GM18520 (cell line): ENCODE measurements around the gene DAGLB.

Source experiments
- ATAC-seq: cut with Tn5 transposase; IDR thresholded peaks from one replicate; pipeline ENCODE4 v1.9.1; 2021; ENCODE audit not compliant: unreplicated experiment

The DAGLB gene

GRCh38 chr7:6432781-6433180 lies 15.0 kb downstream of the DAGLB start:
- no peak for ATAC-seq

- ATAC-seq, result no peak
Observed at GRCh38 chr7:6430974-6431373, 16.8 kb downstream of the DAGLB start.

- no peak for ATAC-seq
Observed at GRCh38 chr7:6430271-6430940, 17.3 kb downstream of the DAGLB start.

- no peak for ATAC-seq
Observed at GRCh38 chr7:6425948-6426347, 21.8 kb downstream of the DAGLB start.

GRCh38 chr7:6423942-6424701 lies 23.6 kb downstream of the DAGLB start:
- ATAC-seq, result no peak

GRCh38 chr7:6422926-6423632 lies 24.7 kb downstream of the DAGLB start:
- no peak for ATAC-seq

GRCh38 chr7:6422095-6422494 lies 25.7 kb downstream of the DAGLB start:
- no peak for ATAC-seq

GRCh38 chr7:6420680-6421079 lies 27.1 kb downstream of the DAGLB start:
- ATAC-seq, result no peak

GRCh38 chr7:6419310-6419773 lies 28.4 kb downstream of the DAGLB start:
- no peak for ATAC-seq

- ATAC-seq, result no peak
Observed at GRCh38 chr7:6417408-6417807, 30.3 kb downstream of the DAGLB start.

GRCh38 chr7:6416516-6417145 lies 31.1 kb downstream of the DAGLB start:
- ATAC-seq, result no peak

GRCh38 chr7:6413637-6414036 lies 34.1 kb downstream of the DAGLB start:
- no peak for ATAC-seq

- no peak for ATAC-seq
Observed at GRCh38 chr7:6409944-6410693, 37.6 kb downstream of the DAGLB start.

GRCh38 chr7:6409091-6409490 lies 38.7 kb downstream of the DAGLB start:
- no peak for ATAC-seq

- ATAC-seq, result no peak
Observed at GRCh38 chr7:6407434-6407833, 40.3 kb downstream of the DAGLB start.

- ATAC-seq, result no peak
Observed at GRCh38 chr7:6406121-6406520, 41.6 kb downstream of the DAGLB start.

GRCh38 chr7:6403907-6404306 lies 43.8 kb downstream of the DAGLB start:
- no peak for ATAC-seq

GRCh38 chr7:6402741-6403140 lies 45.0 kb downstream of the DAGLB start:
- ATAC-seq, result no peak

- no peak for ATAC-seq
Observed at GRCh38 chr7:6402041-6402440, 45.7 kb downstream of the DAGLB start.

- ATAC-seq, result no peak
Observed at GRCh38 chr7:6401536-6401935, 46.2 kb downstream of the DAGLB start.
